Activated CD4-positive, CD25-positive, alpha-beta regulatory T cell treated with anti-CD3 and anti-CD28 coated beads, Interleukin-2, amount 50 U/mL, for 72 hours (primary cell): ENCODE results near the gene DYNLRB1.

Experiments used
- DNase-seq: peaks from one replicate; pipeline ENCODE4 v3.0.0; 2021

Gene DYNLRB1

GRCh38 chr20:34579979-34580940 lies 64.0 kb downstream of the DYNLRB1 start:
- DNase-seq: no peak

DNA sequence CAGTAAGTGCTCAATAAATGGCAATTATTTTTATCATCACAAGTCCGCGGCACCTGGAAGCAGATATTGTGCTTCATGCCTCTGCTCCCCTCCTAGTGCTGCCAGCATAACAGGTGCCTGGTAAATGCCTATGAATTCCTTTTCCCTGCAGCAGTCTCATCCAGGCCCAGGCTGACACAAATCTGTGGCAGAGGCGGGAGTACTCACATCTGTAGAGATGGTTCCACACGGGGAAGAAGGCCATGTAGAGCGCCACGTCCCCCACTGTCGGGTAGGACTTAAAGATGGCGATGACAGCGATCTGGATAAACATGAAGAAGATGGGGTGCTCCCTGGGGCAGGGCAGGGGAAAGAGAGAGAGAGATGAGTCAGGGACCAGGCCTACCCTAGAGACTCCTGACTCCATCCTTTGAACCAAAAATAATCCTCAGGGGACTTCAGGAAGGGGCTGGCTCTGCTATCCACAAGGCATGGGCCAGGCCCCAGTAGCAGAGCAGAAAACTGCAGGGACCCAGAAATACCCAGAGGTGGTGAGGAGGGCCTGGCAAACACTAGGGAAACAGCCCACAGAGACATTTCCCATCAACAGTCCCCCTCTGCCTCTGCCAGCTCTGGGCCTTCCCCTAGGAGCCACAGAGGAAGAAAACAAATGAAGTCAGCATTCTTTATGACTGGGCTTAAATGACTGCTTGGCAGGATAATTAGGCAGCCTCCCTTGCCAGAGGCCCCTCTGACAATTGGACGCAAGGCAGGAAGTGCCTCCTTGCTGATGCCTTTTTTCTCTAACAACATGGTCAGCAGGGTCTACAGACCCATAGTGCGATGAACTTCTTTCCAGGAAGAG lies 65.3 kb downstream of the DYNLRB1 start:
- DNase-seq: peak; percentile 53

DNA sequence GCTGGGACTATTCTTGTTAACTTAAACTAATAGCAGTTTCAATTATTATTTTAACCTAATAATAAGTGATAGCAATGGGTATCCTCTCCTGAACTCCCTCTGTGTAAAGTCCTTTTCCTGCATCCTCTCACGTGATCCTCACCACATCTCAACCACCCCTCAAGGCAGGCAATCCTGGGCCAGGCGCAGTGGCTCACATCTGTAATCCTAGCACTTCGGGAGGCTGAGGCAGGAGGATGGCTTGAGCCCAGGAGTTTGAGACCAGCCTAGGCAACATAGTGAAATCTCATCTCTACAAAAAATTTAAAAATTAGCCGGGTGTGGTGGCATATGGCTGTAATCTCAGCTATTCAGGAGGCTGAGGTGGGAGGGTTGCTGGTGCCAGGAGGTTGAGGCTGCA lies 66.0 kb downstream of the DYNLRB1 start:
- DNase-seq: no peak

GRCh38 chr20:34582911-34583310 lies 66.7 kb downstream of the DYNLRB1 start:
- DNase-seq: no peak

DNA sequence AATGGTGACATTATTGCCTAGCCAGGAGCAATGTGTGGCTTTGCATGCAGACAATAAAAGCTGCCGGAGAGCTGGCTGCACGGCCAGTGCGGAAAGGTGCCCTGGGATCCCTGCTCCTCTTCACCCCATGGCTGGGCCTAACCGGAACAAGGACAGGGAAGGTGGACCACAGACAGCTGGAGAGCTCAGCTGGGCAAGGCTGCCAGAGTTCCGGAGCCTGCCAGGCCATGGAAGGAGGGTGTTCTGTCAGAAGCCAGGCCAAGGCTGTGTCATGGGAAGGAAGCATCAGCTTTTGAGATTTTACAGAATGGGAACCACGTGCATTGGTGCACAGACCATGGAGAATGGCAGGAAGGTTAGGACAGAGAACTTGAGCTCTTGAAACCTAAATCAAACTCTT lies 67.3 kb downstream of the DYNLRB1 start:
- DNase-seq: no peak

DNA sequence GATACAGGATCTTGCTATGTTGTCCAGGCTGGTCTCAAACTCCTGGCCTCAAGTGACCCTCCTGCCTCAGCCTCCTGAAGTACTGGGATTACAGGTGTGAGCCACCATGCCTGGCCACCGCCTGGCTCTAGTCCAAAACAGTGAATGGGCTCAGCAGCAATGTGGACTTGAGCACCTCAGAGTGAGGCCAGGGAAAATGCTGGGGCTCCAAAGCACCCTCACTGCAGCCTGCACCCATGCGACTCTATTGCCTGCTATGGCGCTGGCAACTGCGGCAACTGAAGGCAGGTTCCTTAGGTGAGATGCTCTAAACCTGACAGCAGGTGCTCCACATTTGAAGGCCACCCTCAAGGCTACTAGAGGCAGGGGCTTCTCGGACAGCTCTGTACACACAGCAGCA lies 68.8 kb downstream of the DYNLRB1 start:
- no peak for DNase-seq

- DNase-seq: no peak
These were observed 70.4 kb downstream of the DYNLRB1 start for GRCh38 chr20:34586488-34587163.
